NCI-H2171 treated with DMSO at 0.1 percent for 48 hours (cell line): Measurements from ENCODE around the gene FEM1B.

ENCODE experiments used
- DNase-seq: peaks from one replicate; lab custom pipeline; 2025; lab: John Stamatoyannopoulos, UW

FEM1B gene

DNA sequence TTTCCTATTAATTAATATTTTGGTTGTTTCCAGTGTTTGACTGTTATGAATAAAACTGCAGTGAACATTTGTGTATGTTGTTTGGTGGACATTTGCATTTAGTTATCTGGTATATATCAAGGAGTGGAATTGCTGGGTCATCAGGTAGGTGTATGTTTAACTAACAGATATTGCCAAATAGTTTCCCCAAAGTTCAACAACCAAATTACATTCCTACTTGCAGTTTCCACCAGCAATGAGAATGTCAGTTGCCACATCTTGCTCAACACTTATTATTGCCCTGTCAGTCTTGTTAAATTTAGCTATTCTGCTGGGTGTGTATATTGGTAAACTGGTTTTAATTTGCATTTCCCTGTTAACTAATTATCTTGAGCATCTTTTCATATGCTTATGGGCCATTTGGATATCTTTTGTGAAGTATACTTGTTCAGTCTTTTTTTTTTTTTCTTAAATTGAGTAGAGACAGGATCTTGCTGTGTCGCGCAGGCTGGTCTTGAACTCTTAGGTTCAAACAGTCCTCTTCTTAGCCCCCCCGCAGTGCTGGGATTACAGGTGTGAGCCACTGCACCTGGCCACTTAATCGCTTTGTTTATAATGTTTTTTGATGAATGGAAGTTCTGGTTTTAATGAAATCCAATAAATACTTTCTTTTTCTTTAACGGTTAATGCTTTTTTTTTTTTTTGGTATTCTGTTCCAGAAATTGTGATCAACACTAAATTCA is 7.9 kb downstream of the FEM1B start:
- no peak for DNase-seq

GRCh38 chr15:68286256-68286655 is 8.7 kb downstream of the FEM1B start:
- DNase-seq, result no peak

GRCh38 chr15:68289057-68289456 is 11.5 kb downstream of the FEM1B start:
- no peak for DNase-seq

GRCh38 chr15:68289621-68290352 is 12.2 kb downstream of the FEM1B start:
- DNase-seq, result no peak

GRCh38 chr15:68290715-68291114 is 13.2 kb downstream of the FEM1B start:
- DNase-seq, result no peak

DNA sequence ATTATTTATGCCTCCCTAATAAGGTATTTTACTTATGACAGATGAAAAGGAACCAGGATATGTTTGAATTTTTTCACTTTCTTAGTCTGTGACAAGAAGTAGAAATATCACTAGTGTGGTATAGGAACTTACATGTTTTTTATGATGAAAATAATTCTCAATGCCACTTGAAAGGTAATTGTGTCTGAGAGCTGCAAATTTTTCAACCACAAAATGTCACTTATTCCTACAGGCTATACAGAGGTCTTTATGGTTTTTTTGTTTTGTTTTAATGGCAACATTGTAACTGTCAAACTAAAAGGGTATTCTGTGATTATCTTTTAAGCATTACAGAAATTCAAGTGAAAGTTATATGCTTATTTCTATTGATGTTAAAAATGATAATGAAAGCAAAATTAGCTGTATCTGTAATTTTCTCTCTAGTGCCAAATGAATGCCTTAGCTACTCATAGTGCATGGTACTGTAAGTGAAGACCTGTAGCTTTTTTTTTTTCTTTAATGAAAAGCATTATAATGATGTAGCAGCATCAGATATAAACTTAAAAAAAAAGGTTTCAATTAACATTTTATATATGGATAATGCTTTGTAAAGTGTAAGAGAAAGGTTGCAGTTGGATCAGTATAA is 14.7 kb downstream of the FEM1B start:
- no peak for DNase-seq

DNA sequence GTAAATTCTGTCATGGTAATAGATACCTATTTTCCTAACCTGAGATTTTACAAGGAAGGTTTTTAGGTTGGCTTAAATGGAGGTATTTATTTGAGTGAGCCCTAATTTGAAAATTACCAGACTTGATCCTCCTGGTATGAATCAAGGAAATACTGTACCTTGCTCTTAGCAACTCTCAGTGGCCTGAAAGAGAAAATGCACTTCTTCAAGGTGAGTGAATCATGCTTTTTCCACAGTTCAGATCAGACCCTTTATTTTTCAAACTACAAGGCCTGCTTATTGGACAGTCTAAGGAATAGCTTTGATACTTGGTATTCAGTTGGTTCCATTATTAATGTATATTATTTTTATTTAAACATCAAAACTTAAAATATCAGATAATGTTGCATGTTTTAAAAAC is 15.4 kb downstream of the FEM1B start:
- no peak for DNase-seq

- DNase-seq, result no peak
Measured at GRCh38 chr15:68295014-68295805, 17.7 kb downstream of the FEM1B start.

GRCh38 chr15:68298336-68298735 is 20.8 kb downstream of the FEM1B start:
- no peak for DNase-seq

DNA sequence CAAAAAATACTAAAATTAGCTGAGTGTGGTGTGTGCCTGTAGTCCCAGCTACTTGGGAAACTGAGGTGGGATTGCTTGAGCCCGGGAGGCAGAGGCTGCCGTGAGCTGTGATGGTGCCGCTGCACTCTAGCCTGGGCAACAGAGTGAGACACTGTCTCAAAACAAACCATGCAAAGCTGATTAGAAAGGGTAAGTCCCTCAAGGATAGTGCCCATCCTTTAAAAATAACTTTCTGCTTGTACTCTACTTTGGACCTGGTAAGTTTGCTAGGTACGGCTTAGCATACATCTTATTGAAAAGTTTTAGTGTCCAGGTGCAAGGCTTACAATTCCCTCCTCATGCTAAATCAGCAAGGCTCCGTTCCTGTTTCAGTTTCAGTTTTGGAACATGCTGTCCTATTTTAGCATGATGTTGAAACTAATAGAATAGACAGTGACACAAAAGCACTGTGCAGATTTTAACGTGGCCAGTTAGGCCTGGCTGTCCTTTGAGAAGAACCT is 21.4 kb downstream of the FEM1B start:
- no peak for DNase-seq

GRCh38 chr15:68299436-68299835 is 21.9 kb downstream of the FEM1B start:
- DNase-seq, result no peak

- no peak for DNase-seq
Measured at GRCh38 chr15:68300115-68300940, 22.8 kb downstream of the FEM1B start.

GRCh38 chr15:68301301-68301700 is 23.8 kb downstream of the FEM1B start:
- DNase-seq, result no peak

DNA sequence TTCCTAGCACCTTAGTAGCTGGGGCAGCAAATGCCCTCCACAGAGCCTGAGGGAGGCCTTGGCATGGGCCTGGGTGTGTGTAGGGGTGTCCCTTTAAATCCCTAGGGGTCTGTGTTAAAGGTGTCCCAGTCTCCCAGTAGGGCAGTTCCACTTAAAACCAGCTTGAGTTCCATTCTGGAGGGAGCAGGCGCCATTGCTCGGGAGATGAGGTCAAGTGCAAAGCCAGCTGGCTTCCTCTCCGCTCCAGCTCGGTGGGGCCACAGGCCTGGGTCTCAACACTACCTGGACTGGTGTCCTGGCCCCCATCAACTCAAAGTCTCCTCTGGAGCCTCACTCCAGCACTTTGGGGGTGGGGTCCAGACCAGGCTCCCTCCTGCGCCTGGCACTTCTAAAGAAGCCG is 25.2 kb downstream of the FEM1B start:
- DNase-seq, result no peak

DNA sequence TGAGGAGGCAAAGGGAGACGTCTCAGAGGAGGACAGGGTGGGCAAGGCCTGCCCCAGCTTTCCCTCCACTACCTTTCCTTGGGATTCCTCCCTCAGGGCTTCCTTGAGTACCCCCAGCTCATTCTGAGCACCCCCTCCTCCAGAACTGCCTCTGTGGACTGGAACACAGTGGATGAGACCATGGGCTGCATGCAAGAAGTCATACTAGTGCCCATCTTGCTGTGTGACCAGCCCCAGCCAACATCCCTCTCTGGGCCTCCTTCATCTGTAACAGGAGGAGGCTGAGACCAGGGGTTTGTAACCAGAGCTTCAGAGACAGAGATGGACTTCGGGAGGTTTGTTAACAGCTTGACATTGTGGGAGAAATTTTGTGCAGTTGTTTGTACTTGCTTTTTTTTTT is 25.6 kb downstream of the FEM1B start:
- no peak for DNase-seq

DNA sequence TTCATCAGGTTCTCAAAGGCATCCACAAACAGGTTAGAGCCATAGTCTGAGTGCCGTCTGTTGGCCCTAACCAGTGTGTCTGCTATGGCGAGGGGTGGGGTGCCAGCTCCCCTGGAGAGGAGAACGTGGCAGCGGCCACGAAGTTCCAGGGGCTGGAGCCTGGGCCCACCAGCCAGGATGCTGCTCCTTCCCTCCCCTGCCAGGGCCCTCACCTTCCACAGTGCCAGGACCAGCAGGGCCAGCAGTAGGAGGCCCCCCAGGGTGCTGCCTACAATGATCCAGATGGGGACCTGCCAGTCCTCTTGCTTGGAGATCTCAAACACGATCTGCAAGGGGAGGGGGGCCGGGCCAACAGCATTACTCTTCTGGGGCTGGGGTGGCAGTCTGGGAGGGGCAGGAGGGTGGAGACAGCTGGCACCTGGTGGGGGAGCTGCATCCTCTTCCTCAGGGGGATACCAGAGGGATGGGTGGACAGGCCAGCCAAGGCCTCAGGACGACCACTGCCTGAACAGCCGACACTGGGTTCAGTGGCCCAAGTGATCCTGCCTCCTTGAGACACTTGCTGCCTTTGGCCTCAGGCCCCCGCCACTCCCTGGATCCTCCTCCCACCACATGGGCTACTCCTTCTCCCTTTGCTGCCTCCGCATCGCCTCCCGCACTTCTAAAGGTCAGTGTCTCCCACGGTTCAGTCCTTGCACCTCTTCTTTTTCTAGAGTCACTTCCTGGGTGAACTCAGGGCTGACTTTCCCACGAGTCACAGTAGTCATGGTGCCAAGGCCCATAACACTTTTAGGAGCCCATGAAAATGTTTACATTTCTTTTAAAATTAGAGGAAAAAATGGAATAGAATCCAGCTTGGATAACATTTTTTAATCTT is 26.3 kb downstream of the FEM1B start:
- peak; percentile 49 for DNase-seq

DNA sequence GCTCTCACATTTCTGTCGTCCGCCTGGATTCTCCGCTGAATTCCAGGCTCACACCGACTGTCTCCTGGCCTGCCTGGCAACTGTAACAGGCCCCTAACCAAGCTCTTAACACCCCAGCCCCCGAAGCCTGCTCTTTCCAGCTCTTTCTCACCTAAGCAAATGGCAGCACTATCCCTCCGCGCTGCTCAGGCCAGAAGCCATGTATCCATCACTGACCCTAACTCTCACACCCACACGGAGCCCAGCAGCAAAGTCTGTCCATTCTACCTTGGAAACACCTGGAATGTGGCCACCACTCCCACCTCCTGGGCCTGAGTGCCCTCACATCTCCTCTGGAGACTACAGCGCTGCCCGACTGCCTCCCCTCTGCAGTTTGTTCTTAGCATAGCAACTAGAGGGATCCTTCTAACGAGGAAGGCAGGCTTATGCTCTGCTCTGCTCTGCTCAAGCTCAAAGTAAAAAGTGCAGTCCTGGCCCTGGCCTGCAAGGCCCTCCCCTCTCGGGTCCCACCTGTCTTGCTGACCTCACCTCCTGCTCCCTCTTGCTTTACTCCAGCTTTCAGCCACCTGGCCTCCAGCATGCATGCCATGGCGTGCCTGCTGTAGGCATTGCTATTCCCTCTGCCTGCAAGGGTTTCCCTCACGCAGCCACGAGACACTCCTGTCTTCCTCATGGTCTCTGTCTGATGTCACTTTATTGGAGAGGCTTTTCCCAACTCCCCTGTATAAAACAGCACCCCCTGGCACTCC is 27.2 kb downstream of the FEM1B start:
- DNase-seq, result peak; percentile 87

DNA sequence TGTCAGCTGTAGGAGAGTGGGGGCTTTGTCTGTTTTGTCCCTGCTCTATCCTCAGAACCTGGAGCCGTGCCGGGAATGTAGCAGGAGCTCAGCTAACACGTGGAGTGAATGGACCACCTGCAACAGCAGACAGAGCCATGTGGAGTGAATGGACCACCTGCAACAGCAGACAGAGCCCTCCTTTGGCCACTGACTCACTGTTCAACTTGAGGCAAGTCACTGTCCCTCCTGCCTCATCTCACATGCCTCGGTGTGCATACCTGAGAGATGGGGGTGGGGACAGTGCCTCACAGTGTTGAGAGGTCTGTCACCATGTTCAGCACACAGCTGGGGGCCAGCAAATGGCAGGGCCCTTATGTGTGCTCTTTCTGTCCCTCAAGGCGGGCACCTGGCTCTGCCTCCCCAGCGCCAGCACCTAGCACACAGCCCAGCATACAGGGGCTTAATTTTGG is 27.9 kb downstream of the FEM1B start:
- DNase-seq, result peak; percentile 48

GRCh38 chr15:68307131-68307928 is 29.8 kb downstream of the FEM1B start:
- DNase-seq, result no peak
